NT2/D1 (cell line): ENCODE measurements around the gene TRIM8.

ENCODE experiments used
- SUZ12 ChIP-seq: IDR thresholded peaks from 2 replicates; pipeline ENCODE4 v1.6.1; 2011; ENCODE audit not compliant: insufficient read length, insufficient read depth; ENCODE audit errors: extremely low read depth
- YY1 ChIP-seq: IDR thresholded peaks from 2 replicates; pipeline ENCODE4 v1.6.1; 2011; ENCODE audit not compliant: insufficient read length, insufficient read depth
- ZNF274 ChIP-seq: IDR thresholded peaks from 2 replicates; pipeline ENCODE4 v1.6.1; 2011; ENCODE audit warnings: mild to moderate bottlenecking, low read depth, low read length

DNA sequence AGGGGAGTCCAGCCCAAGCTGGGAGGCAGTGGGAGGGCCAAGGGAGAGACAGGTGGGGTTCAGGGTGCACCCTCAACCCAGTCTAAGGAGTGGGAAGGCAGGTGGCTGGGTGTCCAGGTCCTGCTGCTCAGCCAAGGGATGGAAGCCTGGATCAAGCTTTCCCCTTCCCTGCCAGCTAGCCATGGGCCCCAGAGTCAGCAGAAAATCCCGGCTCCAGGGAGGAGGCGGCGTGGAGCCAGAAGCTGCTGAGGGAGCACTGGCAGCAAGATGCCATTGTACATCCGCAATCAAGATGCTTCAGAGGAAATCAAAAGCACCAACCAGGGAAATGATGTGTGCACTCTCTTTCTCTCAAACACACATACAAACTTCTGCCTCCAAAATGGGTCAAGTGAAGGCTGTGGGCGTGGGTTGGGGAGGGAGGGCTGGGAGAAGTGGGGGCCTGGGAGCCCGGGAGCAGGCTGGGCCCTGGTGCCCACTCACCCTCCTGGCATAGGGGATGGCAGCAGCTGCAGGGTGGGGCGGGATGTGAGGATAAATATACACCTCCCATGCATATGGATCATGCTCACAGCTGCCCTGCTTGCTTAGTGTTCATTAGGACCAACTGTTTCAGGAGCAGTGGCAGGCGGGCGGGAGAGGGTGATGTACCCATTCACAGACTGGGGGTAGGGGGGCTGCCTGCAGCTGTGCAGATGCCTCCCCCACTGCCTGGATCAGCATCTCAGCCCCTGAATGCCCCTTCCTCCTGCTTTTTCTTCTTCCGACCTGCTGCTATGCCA lies 24.2 kb downstream of the TRIM8 start:
- no peak for TF ChIP-seq SUZ12
- TF ChIP-seq YY1 = no peak
- TF ChIP-seq ZNF274 = no peak
